ENCODE results near the gene DHH. TPM values are rescaled to one million over a fixed set of nuclear protein-coding genes. Genes with fewer than 3 reads are reported as not detected.

Gene DHH
- total RNA-seq, 1 experiment from 2014 or later: 0.13 TPM

GRCh38 chr12:49086116-49086515 lies 8.5 kb downstream of the DHH start:
- DNase-seq: no peak
- peaks cover 15% of the 10 kb centered on the region for H3K4me1 ChIP-seq (replicated peaks; ENCODE audit: insufficient read depth)
- H4K20me1 ChIP-seq (ENCODE audit: insufficient read depth): no peaks in the 10 kb centered on the region
- ChIA-PET POLR2A (ENCODE audit: unreplicated experiment) (no interaction called here), CTCF (interaction anchor here (0.6 to 1.0 kb wide), 2 partner anchors 16 to 71 kb away, joined by 3 to 5 read pairs; partner anchors contain the start of gene RHEBL1)
- H3F3A ChIP-seq (ENCODE audit: insufficient read depth, low read depth): peaks cover 4% of the 10 kb centered on the region; the same call in 1 of the 2 replicates
- TF ChIP-seq CTCF (conservative IDR thresholded peaks at IDR 0.05): no peak
- no peaks in the 10 kb centered on the region for H3K27me3 ChIP-seq (ENCODE audit: insufficient read depth, low read depth)
- H3K4me2 ChIP-seq: no peak overlapping the region
- H3K79me2 ChIP-seq (ENCODE audit: low read depth): no peaks in the 10 kb centered on the region
- intact Hi-C loops (cut with micrococcal nuclease; ENCODE audit: unreplicated experiment): no loop called here
- no peak overlapping the region for H3K4me3 ChIP-seq
- H2AFZ ChIP-seq: no peak overlapping the region
- H3K36me3 ChIP-seq (ENCODE audit: low read depth): no peaks in the 10 kb centered on the region
- H3K27ac ChIP-seq: no peak overlapping the region
- no TSS peak for BruUV-seq (replicated peaks)
- no peaks in the 10 kb centered on the region for H3K9me2 ChIP-seq (ENCODE audit: insufficient read depth)
- no peaks in the 10 kb centered on the region for H3K9me3 ChIP-seq (ENCODE audit: insufficient read depth, low read depth)

- Histone ChIP-seq H3K4me3 (no peak overlapping the region), H2AFZ (no peak overlapping the region), H3K9me2 (ENCODE audit: insufficient read depth) (no peaks in the 10 kb centered on the region), H3K79me2 (ENCODE audit: low read depth) (no peaks in the 10 kb centered on the region), H3K36me3 (ENCODE audit: low read depth) (no peaks in the 10 kb centered on the region), H3F3A (ENCODE audit: insufficient read depth, low read depth) (peaks cover 4% of the 10 kb centered on the region; the same call in 1 of the 2 replicates), H4K20me1 (ENCODE audit: insufficient read depth) (no peaks in the 10 kb centered on the region), H3K4me1 (replicated peaks; ENCODE audit: insufficient read depth) (peaks cover 15% of the 10 kb centered on the region), H3K4me2 (no peak overlapping the region), H3K27ac (no peak overlapping the region), H3K27me3 (ENCODE audit: insufficient read depth, low read depth) (0 out of 2 replicates have a peak, but pooled peaks cover 4% of the 10 kb centered on the region), H3K9me3 (ENCODE audit: insufficient read depth, low read depth) (no peaks in the 10 kb centered on the region)
- ChIA-PET POLR2A (ENCODE audit: unreplicated experiment) (no interaction called here), CTCF (interaction anchor here (0.6 to 1.2 kb wide), 3 partner anchors 11 to 65 kb away, joined by 3 to 9 read pairs (median 6); no protein-coding TSS in a partner anchor)
- no peak for TF ChIP-seq EZH2 (IDR thresholded peaks at IDR 0.05; ENCODE audit: low read depth)
- no peak for DNase-seq
- BruUV-seq (replicated peaks): no TSS peak
- intact Hi-C loops (cut with micrococcal nuclease; ENCODE audit: unreplicated experiment): no loop called here
These were observed 10.2 kb downstream of the DHH start for GRCh38 chr12:49084438-49084837.

GRCh38 chr12:49079793-49080192 lies 14.8 kb downstream of the DHH start:
- Histone ChIP-seq H3K9me2 (ENCODE audit: insufficient read depth) (no peaks in the 10 kb centered on the region), H2AFZ (no peak overlapping the region), H3K4me2 (no peak overlapping the region), H3K4me3 (no peak overlapping the region), H3F3A (ENCODE audit: insufficient read depth, low read depth) (no peaks in the 10 kb centered on the region), H4K20me1 (ENCODE audit: insufficient read depth) (no peaks in the 10 kb centered on the region), H3K36me3 (ENCODE audit: low read depth) (no peaks in the 10 kb centered on the region), H3K4me1 (replicated peaks; ENCODE audit: insufficient read depth) (no peaks in the 10 kb centered on the region), H3K9me3 (ENCODE audit: insufficient read depth, low read depth) (no peaks in the 10 kb centered on the region), H3K27me3 (ENCODE audit: insufficient read depth, low read depth) (0 out of 2 replicates have a peak, but pooled peaks cover 4% of the 10 kb centered on the region), H3K27ac (no peak overlapping the region), H3K79me2 (ENCODE audit: low read depth) (no peaks in the 10 kb centered on the region)
- ChIA-PET CTCF (no interaction called here), POLR2A (ENCODE audit: unreplicated experiment) (no interaction called here)
- TF ChIP-seq CTCF (conservative IDR thresholded peaks at IDR 0.05): no peak
- TF ChIP-seq EZH2 (IDR thresholded peaks at IDR 0.05; ENCODE audit: low read depth): no peak
- no TSS peak for BruUV-seq (replicated peaks)
- intact Hi-C loops (cut with micrococcal nuclease; ENCODE audit: unreplicated experiment): no loop called here
- DNase-seq: no peak

- peaks cover 13% of the 10 kb centered on the region; the same call in 1 of the 2 replicates for H3F3A ChIP-seq (ENCODE audit: insufficient read depth, low read depth)
- H3K4me2 ChIP-seq: no peak overlapping the region
- BruUV-seq (replicated peaks): no TSS peak
- H2AFZ ChIP-seq: no peak overlapping the region
- H3K79me2 ChIP-seq (ENCODE audit: low read depth): no peaks in the 10 kb centered on the region
- no peak overlapping the region for H3K4me3 ChIP-seq
- no peak overlapping the region for H3K27ac ChIP-seq
- H3K9me3 ChIP-seq (ENCODE audit: insufficient read depth, low read depth): no peaks in the 10 kb centered on the region
- ChIA-PET POLR2A (ENCODE audit: unreplicated experiment) (no interaction called here), CTCF (interaction anchor here (0.5 to 0.6 kb wide), 2 partner anchors 59 to 106 kb away, joined by 3 read pairs; no protein-coding TSS in a partner anchor)
- no peak for DNase-seq
- intact Hi-C loops (cut with micrococcal nuclease; ENCODE audit: unreplicated experiment): loop anchor here (1.0 kb wide), 2 partner anchors 17 to 39 kb away; partner anchors contain the start of gene LMBR1L
- H3K4me1 ChIP-seq (replicated peaks; ENCODE audit: insufficient read depth): peaks cover 8% of the 10 kb centered on the region; the same call in 1 of the 2 replicates
- no peaks in the 10 kb centered on the region for H3K27me3 ChIP-seq (ENCODE audit: insufficient read depth, low read depth)
- H3K36me3 ChIP-seq (ENCODE audit: low read depth): no peaks in the 10 kb centered on the region
- TF ChIP-seq EZH2 (IDR thresholded peaks at IDR 0.05; ENCODE audit: low read depth): no peak
- TF ChIP-seq CTCF (conservative IDR thresholded peaks at IDR 0.05): no peak
- no peaks in the 10 kb centered on the region for H4K20me1 ChIP-seq (ENCODE audit: insufficient read depth)
- no peaks in the 10 kb centered on the region for H3K9me2 ChIP-seq (ENCODE audit: insufficient read depth)
These were observed 23.6 kb downstream of the DHH start for GRCh38 chr12:49070971-49071370.

All from PC-9 (cell line).